Activated CD4-positive, alpha-beta T cell treated with anti-CD3 and anti-CD28 coated beads, Interleukin-2, amount 50 U/mL, for 1 hour (primary cell): ENCODE data around the gene KLF4.
"Not testable (repeated sequence)": the region's sequence is repeated elsewhere in the genome, so short reads cannot be mapped to it uniquely, and the experiment has no call there.

Experiments
- DNase-seq: peaks from one replicate; pipeline ENCODE4 v3.0.0-alpha.2; 2020

The KLF4 gene

GRCh38 chr9:107489687-107490605 lies at the start of gene KLF4:
Gene KLF4 (minus strand): TSS chr9:107489769. CDS start chr9:107489172, 597 bp downstream.
- DNase-seq = peak; percentile 34

GRCh38 chr9:107536462-107536861 lies 46.9 kb upstream of the KLF4 start:
- no peak for DNase-seq

- DNase-seq = no peak
Measured at GRCh38 chr9:107534510-107535078, 45.0 kb upstream of the KLF4 start.

GRCh38 chr9:107530679-107531078 lies 41.1 kb upstream of the KLF4 start:
- no peak for DNase-seq

GRCh38 chr9:107528686-107529085 lies 39.1 kb upstream of the KLF4 start:
- no peak for DNase-seq

GRCh38 chr9:107523539-107523938 lies 34.0 kb upstream of the KLF4 start:
- DNase-seq = no peak

- DNase-seq = no peak
Measured at GRCh38 chr9:107520186-107520585, 30.6 kb upstream of the KLF4 start.

- DNase-seq = no peak
Measured at GRCh38 chr9:107518037-107518807, 28.7 kb upstream of the KLF4 start.

- DNase-seq = no peak
Measured at GRCh38 chr9:107513464-107514100, 24.0 kb upstream of the KLF4 start.

GRCh38 chr9:107504585-107505455 lies 15.3 kb upstream of the KLF4 start:
- DNase-seq = no peak

- DNase-seq = no peak
Measured at GRCh38 chr9:107502464-107502863, 12.9 kb upstream of the KLF4 start.

GRCh38 chr9:107500421-107501200 lies 11.0 kb upstream of the KLF4 start:
- DNase-seq = not testable (repeated sequence)

- no peak for DNase-seq
Measured at GRCh38 chr9:107496976-107497375, 7.4 kb upstream of the KLF4 start.

- no peak for DNase-seq
Measured at GRCh38 chr9:107492381-107492970, 2.9 kb upstream of the KLF4 start.

- DNase-seq = no peak
Measured at GRCh38 chr9:107491081-107492053, 1.8 kb upstream of the KLF4 start.

- DNase-seq = not testable (repeated sequence)
Measured at GRCh38 chr9:107490606-107490970, 1.0 kb upstream of the KLF4 start.

GRCh38 chr9:107489144-107489673 lies 360 bp downstream of the KLF4 start:
- DNase-seq = no peak

GRCh38 chr9:107488375-107489143 lies 1.0 kb downstream of the KLF4 start:
- DNase-seq = no peak
